HG03135 (cell line): ENCODE results near the gene PCSK7.

Experiments used
- ATAC-seq: cut with Tn5 transposase; IDR thresholded peaks from one replicate; pipeline ENCODE4 v1.9.1; 2021; ENCODE audit warnings: mild to moderate bottlenecking, moderate library complexity; ENCODE audit not compliant: unreplicated experiment

The PCSK7 gene

DNA sequence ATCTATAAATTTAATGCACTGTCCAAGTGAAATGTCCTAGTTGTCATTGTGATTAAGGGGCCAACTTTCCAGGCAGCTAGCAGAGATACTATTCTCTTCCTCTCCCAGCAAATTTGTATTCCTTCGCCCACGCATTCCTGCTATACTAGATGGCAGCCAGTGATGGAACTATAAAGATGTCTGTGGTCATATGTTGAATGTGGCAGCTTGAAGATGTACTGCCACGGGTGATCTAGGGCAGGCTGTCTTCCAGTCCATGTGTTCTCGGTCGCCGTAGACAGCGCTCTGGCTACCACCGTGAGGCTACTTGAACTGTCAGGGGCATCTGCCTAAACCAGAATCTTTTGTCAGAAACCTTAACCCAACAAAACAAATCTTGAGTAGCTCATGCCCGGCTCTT is 61.7 kb downstream of the PCSK7 start:
- ATAC-seq = no peak

DNA sequence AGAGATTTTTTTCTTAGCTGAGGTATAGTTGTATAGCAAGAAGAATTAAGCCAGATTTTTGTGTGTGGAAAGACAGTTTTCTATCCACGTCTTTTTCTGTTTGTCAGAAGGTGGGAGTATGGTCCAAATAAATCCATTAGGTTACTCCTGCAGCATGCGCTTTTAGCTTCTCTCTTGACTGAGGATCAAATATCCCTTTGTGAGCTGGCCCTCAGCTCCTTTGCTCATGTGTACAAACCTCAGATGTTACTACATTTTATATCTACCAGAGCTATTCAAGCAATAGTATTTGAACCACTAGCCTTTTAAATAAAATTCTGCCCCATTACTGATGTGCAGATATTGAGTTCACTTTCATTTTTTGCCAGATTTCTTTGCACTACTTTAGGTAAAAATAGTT is 62.1 kb downstream of the PCSK7 start:
- no peak for ATAC-seq

- no peak for ATAC-seq
Measured at GRCh38 chr11:117166491-117166890, 65.4 kb downstream of the PCSK7 start.

DNA sequence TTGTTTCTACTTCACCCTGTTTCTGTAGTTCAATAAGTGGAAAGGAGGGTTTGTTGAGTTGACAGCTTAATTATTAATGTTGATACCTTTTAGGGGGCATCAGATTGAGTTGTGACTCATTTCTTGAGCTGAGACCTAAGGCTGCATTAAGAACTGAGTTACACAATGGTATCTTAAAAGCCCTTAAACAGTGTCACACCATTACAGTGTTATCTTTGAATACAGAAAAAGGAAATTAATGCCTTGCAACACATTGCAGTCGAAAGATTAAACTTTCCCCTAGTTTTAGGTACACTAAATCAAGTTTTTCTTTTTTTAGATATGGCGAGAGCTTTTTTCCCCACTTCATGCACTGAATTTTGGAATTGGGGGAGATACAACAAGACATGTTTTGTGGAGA is 71.0 kb downstream of the PCSK7 start:
- ATAC-seq = no peak

- ATAC-seq = no peak
Measured at GRCh38 chr11:117159892-117160291, 72.0 kb downstream of the PCSK7 start.

DNA sequence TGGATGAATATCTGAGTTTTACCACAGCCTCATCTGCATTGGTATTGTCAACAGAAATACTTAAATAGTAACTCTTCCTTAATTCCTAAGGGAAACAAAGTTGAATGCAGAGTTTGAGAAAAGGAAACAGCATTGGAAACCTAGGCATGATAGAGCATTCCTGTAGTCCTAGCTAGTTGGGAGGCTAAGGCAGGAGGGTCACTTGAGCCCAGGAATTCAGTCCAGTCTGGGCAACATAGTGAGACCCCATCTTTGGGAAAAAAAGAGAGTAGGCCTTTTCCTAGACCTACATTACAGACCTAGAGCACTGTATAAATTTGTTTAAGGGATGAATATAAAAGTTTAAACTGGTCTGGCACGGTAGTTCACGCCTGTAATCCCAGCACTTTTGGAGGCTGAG is 74.4 kb downstream of the PCSK7 start:
- ATAC-seq = no peak

DNA sequence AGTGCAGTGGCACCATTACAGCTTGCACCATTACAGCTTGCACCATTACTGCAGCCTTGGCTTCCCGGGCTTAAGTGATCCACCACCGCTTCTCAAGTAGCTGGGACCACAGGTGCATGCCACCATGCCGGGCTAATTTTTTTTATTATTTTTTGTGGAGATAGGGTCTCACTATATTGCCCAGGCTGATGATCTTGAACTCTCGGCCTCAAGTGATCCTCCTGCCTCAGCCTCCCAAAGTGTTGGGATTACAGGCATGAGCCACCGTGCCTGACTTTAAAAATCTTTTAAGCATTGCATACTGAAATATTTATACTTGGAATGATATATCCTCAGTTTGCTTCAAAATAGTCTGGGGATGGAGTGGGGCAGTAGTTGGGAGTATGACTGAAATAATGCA is 77.4 kb downstream of the PCSK7 start:
- no peak for ATAC-seq
